GM12873 (cell line): ENCODE measurements around the gene S1PR3.

Source experiments
- CTCF ChIP-seq: IDR thresholded peaks from 2 replicates; pipeline ENCODE4 v1.5.1; 2012; ENCODE audit warnings: low read depth, mild to moderate bottlenecking, moderate library complexity, low read length, control low read depth; ENCODE audit not compliant: insufficient read depth; ENCODE audit errors: missing control alignments

Gene S1PR3

GRCh38 chr9:89022902-89023301 is 31.6 kb downstream of the S1PR3 start:
- TF ChIP-seq CTCF, result no peak

- no peak for TF ChIP-seq CTCF
Observed at GRCh38 chr9:89023740-89024139, 32.5 kb downstream of the S1PR3 start.

- no peak for TF ChIP-seq CTCF
Observed at GRCh38 chr9:89024727-89025126, 33.5 kb downstream of the S1PR3 start.

DNA sequence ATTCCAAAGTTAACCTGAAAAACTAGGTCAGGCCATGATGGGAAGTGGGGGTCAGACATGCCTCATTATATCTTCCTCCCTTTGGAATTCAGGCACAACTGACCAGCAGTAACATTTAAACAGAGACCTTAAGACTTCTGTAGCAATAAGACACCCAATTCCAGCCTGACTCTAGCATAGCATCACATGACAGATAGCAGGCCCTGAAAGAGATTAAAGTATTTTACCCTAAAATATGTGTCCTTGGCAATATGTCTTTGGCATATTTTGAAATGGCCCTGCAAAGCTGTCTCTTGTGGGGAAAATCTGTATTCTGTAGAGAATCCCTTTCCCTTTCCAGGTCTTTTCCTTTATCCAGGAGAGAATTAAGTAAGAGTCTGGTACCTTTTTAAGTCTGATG is 34.3 kb downstream of the S1PR3 start:
- no peak for TF ChIP-seq CTCF

DNA sequence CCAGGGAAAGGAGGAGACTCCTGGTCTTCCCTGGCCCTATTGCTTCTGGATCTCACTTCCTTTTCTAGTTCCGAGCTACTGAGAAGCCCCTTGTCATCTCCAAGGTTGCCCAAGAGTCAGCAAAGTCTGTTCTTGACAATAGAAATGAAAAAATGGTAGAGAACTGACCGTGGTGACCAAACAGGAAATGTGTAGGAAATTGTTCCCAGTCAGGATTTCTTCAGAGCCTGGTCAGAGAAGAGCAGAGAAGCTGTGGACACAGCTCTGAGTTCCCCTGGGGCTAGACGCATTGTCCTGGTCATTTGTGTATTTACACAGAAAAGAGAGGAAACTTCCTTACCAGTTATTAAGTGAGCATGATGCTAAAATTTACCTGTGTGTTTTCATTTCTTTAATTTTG is 35.6 kb downstream of the S1PR3 start:
- TF ChIP-seq CTCF, result no peak

DNA sequence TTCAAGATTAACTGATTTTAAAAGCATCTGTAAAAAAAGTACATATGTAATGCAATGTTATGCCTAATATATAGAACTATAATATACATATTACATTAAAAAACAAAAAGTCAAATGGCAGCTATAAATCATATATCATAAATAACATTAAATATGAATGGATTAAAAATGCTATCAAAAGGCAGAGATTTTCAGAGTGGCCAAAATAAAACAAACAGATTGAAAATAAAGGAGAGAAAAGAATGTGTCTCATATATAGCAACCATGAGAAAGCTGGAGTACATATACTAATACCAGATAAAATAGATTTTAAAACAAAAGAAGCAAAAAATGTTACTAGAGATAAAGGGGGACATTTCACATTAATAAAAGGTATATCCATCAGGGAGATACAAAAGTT is 38.5 kb downstream of the S1PR3 start:
- TF ChIP-seq CTCF, result no peak

GRCh38 chr9:89032173-89032572 is 40.9 kb downstream of the S1PR3 start:
- no peak for TF ChIP-seq CTCF
